Muscle layer of duodenum (tissue), 2 donors: ENCODE data around the gene ADH5.

ENCODE experiments used
- H3K27ac ChIP-seq: one replicate; pipeline ENCODE4 v1.7.0; 2013; ENCODE audit warnings: mild to moderate bottlenecking, low read length
- H3K27me3 ChIP-seq: one replicate; pipeline ENCODE4 v1.7.0; 2013; ENCODE audit warnings: low read depth, mild to moderate bottlenecking, control low read depth, low read length
- H3K36me3 ChIP-seq, 2 donors: one replicate each; pipeline ENCODE4 v1.7.0; 2013; ENCODE audit warnings: low read length in 2 of 2, control low read depth in 1 of 2, mild to moderate bottlenecking in 1 of 2; ENCODE audit not compliant: insufficient read depth in 2 of 2, control insufficient read depth in 1 of 2
- H3K4me1 ChIP-seq, 2 donors: one replicate each; pipeline ENCODE4 v1.7.0; 2013; ENCODE audit warnings: low read length in 2 of 2, mild to moderate bottlenecking in 2 of 2, control low read depth in 1 of 2, moderate library complexity in 1 of 2; ENCODE audit not compliant: insufficient read depth in 2 of 2, control insufficient read depth in 1 of 2
- H3K4me3 ChIP-seq, 2 donors: one replicate each; pipeline ENCODE4 v1.7.0; 2013; ENCODE audit warnings: low read length in 2 of 2, low read depth in 1 of 2, mild to moderate bottlenecking in 1 of 2
- H3K9me3 ChIP-seq, 2 donors: one replicate each; pipeline ENCODE4 v1.7.0; 2013; ENCODE audit warnings: low read length in 2 of 2, control low read depth in 1 of 2, mild to moderate bottlenecking in 1 of 2; ENCODE audit not compliant: control insufficient read depth in 1 of 2
- donor health status: healthy.

The ADH5 gene

GRCh38 chr4:99061048-99061700 lies 27.4 kb downstream of the ADH5 start:
- Histone ChIP-seq H3K4me1 (no peaks in the 10 kb centered on the region), H3K4me3 (no peak overlapping the region), H3K36me3 (peaks cover 4 to 13% of the 10 kb centered on the region in 2 donors), H3K27ac (no peak overlapping the region), H3K27me3 (no peaks in the 10 kb centered on the region), H3K9me3 (no peaks in the 10 kb centered on the region)

DNA sequence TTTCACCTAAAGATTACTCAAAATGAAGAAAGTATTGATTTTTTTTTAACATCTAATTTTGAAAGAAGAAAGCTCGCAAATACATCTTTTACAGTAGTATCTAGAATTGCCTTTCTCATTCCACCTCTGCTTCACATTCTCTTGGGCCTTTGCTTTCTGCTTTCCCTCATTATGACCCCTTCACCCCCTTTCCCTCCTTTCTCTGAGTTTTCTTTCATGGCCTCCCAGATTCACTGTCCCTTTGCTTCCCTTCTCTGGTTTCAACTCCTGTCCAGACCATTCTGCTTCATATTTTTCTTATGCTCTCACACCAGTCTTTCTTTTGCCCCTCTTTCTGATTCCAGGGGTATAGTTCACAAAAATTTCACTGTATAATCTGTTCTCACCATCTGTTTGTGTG lies 29.0 kb downstream of the ADH5 start:
- Histone ChIP-seq H3K4me3 (no peak overlapping the region), H3K9me3 (no peaks in the 10 kb centered on the region), H3K27me3 (no peaks in the 10 kb centered on the region), H3K4me1 (peaks cover 0 to 4% of the 10 kb centered on the region in 2 donors), H3K27ac (peak overlapping the region; percentile 32), H3K36me3 (peaks cover 4 to 13% of the 10 kb centered on the region in 2 donors)

DNA sequence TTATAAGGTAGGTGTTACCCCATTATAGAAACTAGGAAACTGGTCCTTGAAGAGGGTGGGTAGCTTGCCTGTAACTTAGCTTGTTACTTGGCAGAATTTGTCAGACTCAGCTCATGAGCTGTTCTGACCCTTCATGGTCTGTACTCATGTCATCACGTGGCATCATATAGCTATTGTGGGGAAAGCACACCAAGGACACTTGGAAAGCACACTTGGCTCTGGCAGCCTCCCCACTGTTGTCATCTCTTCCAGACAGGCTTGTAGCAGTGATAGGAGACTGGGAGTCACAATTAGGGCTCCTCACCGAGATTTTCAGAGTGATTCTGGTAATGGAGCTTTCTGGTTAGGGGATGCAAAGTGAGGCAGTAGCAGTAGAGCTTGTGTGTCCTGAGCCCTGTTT lies 30.4 kb downstream of the ADH5 start:
- Histone ChIP-seq H3K27me3 (no peaks in the 10 kb centered on the region), H3K9me3 (no peaks in the 10 kb centered on the region), H3K36me3 (peaks cover 4 to 13% of the 10 kb centered on the region in 2 donors), H3K4me3 (no peak overlapping the region), H3K27ac (no peak overlapping the region), H3K4me1 (peaks cover 0 to 4% of the 10 kb centered on the region in 2 donors)

- Histone ChIP-seq H3K9me3 (no peaks in the 10 kb centered on the region), H3K4me3 (no peak overlapping the region), H3K27me3 (no peaks in the 10 kb centered on the region), H3K27ac (no peak overlapping the region), H3K36me3 (peaks cover 0 to 16% of the 10 kb centered on the region in 2 donors), H3K4me1 (peaks cover 0 to 4% of the 10 kb centered on the region in 2 donors)
These were observed 34.1 kb downstream of the ADH5 start for GRCh38 chr4:99054428-99054994.

- H3K27me3 ChIP-seq = no peaks in the 10 kb centered on the region
- H3K27ac ChIP-seq = no peak overlapping the region
- no peaks in the 10 kb centered on the region for H3K9me3 ChIP-seq
- H3K36me3 ChIP-seq = peaks cover 5 to 10% of the 10 kb centered on the region in 2 donors
- H3K4me3 ChIP-seq = no peak overlapping the region
- H3K4me1 ChIP-seq = peaks cover 0 to 4% of the 10 kb centered on the region in 2 donors
These were observed 35.7 kb downstream of the ADH5 start for GRCh38 chr4:99052902-99053301.

- H3K4me1 ChIP-seq = no peaks in the 10 kb centered on the region
- no peak overlapping the region for H3K27ac ChIP-seq
- H3K36me3 ChIP-seq = peaks cover 14 to 16% of the 10 kb centered on the region in 2 donors
- H3K9me3 ChIP-seq = no peaks in the 10 kb centered on the region
- no peaks in the 10 kb centered on the region for H3K27me3 ChIP-seq
- H3K4me3 ChIP-seq = no peak overlapping the region
These were observed 40.9 kb downstream of the ADH5 start for GRCh38 chr4:99047710-99048109.

DNA sequence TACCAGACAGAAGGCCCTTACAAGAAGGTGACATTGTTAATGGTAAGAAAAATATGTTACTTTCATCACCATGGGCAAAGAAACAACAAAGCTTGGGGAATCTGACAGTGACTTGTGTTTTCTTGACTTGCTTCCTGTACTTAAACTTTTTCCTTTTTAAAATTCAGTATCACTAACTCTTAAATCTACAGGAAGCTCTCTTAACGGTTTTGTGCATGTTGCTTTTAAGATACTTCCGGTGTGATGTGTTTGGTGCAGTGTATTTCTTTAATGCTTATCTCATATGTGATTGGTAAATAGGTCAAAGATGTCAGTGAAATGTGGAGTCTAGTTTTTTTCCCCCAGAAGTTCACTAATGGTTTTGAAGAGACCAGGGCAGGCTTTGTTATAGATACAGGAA lies 45.2 kb downstream of the ADH5 start:
- Histone ChIP-seq H3K27ac (no peak overlapping the region), H3K4me3 (no peak overlapping the region), H3K9me3 (peaks cover 0 to 3% of the 10 kb centered on the region in 2 donors)

GRCh38 chr4:99038213-99038612 lies 50.4 kb downstream of the ADH5 start:
- H3K27me3 ChIP-seq = no peaks in the 10 kb centered on the region
- no peak overlapping the region for H3K4me3 ChIP-seq
- peaks cover 0 to 15% of the 10 kb centered on the region in 2 donors for H3K36me3 ChIP-seq
- no peaks in the 10 kb centered on the region for H3K4me1 ChIP-seq
- H3K9me3 ChIP-seq = peaks cover 3 to 7% of the 10 kb centered on the region in 2 donors
- H3K27ac ChIP-seq = no peak overlapping the region

More for the DNA sequence above, 45.2 kb downstream of the ADH5 start:
- H3K36me3 ChIP-seq = peaks cover 6 to 13% of the 10 kb centered on the region in 2 donors
- H3K4me1 ChIP-seq = no peaks in the 10 kb centered on the region
- H3K27me3 ChIP-seq = no peaks in the 10 kb centered on the region

GRCh38 chr4:99033956-99034355 lies 54.6 kb downstream of the ADH5 start:
- Histone ChIP-seq H3K4me1 (no peaks in the 10 kb centered on the region), H3K9me3 (peaks cover 3 to 7% of the 10 kb centered on the region in 2 donors), H3K4me3 (no peak overlapping the region), H3K36me3 (peaks cover 0 to 18% of the 10 kb centered on the region in 2 donors), H3K27ac (no peak overlapping the region), H3K27me3 (no peaks in the 10 kb centered on the region)

GRCh38 chr4:99029852-99030251 lies 58.7 kb downstream of the ADH5 start:
- Histone ChIP-seq H3K36me3 (peaks cover 0 to 6% of the 10 kb centered on the region in 2 donors), H3K4me1 (no peaks in the 10 kb centered on the region), H3K9me3 (no peaks in the 10 kb centered on the region), H3K27ac (no peak overlapping the region), H3K4me3 (no peak overlapping the region), H3K27me3 (no peaks in the 10 kb centered on the region)

DNA sequence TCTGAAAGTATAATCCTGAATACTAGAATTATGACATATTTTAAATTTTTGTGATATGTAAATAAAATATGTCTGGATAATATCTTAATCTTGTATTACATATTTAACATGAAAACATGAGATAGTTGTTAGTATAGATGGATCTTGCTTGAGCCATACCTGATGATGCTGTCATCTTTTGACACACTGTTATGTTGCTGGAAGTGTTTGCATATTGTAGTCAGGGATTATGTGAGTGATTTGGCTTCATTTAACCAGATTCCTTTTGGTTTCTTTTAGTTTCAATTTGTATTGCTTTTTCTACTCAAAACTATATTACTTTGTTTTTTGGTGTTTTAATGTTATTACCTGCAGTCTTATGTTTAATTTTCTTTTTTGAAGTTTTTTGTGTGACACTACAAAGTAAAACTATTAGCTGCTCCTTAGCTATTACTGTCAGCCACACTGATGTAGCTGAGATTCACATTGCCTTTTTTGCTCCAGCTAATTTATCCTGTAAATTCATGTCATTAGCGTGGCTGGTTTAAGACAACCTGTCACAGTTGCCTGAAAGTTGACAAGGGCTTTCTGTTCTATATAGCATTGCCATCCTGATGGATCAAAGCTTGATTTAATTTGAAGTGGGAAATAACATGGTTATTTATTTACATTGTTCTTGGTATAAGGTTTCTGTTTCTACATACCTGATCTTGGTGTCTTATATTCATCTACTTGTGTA lies 59.4 kb downstream of the ADH5 start:
- Histone ChIP-seq H3K9me3 (no peaks in the 10 kb centered on the region), H3K27me3 (no peaks in the 10 kb centered on the region), H3K4me3 (no peak overlapping the region), H3K36me3 (peaks cover 0 to 6% of the 10 kb centered on the region in 2 donors), H3K27ac (no peak overlapping the region), H3K4me1 (no peaks in the 10 kb centered on the region)
